Left ventricle myocardium superior (tissue), 1 donor: Measurements from ENCODE around the gene HYAL1. TPM values are rescaled to one million over a fixed set of nuclear protein-coding genes. Genes with fewer than 3 reads are reported as not detected.
"Not testable (repeated sequence)": the region's sequence is repeated elsewhere in the genome, so short reads cannot be mapped to it uniquely, and the experiment has no call there.

Experiments used
- ATAC-seq: fragments of 200-7000 bp; cut with Tn5 transposase; one replicate; pipeline ENCODE4 v1.9.1; 2020; ENCODE audit warnings: mild to moderate bottlenecking, moderate library complexity
- DNase-seq: peaks from one replicate; pipeline ENCODE4 v3.0.0-alpha.2; 2020
- intact Hi-C: fragments of 100-400 bp; cut with micrococcal nuclease; formaldehyde crosslinking; loops from one replicate; pipeline ENCODE4 v1.11.0; 2022
- total RNA-seq: library from RNA; stranded (reverse); fragmentation: NEBNext Ultra II Directional; extraction: Animal tissue kit (Norgen Biotek cat#: 25700); gene quantifications from one replicate; pipeline ENCODE4 v1.2.1, GENCODE V29; 2021
- donor health status: DM: no; HTN: yes; CAD: no; lungs with severe emphysema.

Gene HYAL1
- total RNA-seq, 1 donor from 2014 or later = 70.0 TPM

DNA sequence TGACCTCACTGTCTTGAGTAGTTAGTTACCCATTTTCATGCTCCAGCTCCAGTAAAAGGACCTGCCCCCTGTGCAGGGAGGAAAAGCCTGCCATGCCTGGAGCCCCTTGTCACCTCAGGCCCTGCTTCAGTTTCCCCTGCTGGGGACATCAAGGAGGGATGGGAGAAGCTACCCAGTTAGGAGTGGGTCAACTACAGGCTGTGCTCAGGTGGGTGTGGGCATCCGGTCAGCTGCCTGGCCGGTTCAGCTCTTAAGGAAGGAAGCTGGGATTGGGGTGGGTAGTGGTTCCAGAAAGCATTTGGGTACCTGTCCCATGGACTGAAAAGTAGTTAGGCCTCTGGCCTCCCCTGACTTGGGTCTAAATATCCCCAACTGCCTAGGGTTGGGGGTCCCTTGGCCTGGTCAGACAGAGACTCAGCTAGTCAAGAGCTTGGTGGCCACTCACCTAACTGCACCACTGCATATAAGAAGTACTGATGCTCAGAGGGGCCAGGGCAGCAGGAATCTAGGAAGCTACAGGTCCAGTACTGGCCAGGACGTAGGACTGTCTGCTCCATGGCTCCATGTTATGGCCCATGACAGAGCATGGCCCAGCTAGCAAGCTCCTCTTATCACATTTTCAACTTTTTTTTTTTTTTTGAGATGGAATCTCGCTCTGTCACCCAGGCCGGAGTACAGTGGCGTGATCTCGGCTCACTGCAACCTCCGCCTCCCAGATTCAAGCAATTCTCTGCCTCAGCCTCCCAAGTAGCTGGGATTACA is 23.9 kb downstream of the HYAL1 start:
- no peak for DNase-seq
- intact Hi-C loops = no loop called here
- peak; percentile 39 for ATAC-seq

GRCh38 chr3:50278880-50279224 is 24.5 kb downstream of the HYAL1 start, which contains the start of gene LSMEM2:
Gene LSMEM2 (plus strand): TSS chr3:50279087. CDS start chr3:50279114, 27 bp downstream.
- DNase-seq (peak; percentile 84), ATAC-seq (peak; percentile 90)
- intact Hi-C loops = no loop called here

DNA sequence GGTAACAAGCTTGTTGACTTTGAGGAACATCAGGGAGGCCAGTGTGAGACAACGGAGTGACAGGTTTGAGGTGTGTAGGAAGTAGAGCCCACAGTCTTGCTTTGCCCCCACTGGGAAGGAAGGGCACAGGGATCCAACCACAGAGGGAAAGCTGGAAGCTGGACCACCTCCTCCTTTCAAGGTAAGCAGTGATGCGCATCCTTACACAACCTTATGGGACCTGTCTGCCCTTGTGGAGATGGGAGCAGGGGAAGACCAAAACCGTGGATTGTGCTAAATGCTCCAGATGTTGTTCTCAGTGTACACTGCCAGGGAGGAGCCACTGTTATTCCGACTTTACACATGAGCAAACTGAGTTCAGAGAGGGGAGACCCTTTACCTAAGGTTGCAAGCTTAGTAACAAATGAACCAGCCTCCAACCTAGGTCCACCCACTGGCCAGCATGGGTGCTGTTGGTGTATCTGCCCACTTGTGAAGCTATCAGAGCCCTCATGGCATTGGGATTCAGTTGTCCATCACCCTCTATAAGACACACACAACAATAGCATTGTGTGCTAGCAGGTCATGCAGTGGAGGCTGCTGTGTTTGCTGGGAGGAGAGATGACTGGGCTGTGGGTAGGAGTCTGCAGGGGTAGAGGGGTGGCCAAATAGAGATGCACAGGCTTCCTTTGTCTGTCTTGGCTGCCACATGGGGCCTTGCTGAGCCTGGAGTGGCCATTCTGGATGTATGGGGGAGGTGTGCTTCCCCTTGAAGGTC is 25.1 kb downstream of the HYAL1 start:
- no peak for DNase-seq
- intact Hi-C loops = no loop called here
- ATAC-seq = peak; percentile 14

DNA sequence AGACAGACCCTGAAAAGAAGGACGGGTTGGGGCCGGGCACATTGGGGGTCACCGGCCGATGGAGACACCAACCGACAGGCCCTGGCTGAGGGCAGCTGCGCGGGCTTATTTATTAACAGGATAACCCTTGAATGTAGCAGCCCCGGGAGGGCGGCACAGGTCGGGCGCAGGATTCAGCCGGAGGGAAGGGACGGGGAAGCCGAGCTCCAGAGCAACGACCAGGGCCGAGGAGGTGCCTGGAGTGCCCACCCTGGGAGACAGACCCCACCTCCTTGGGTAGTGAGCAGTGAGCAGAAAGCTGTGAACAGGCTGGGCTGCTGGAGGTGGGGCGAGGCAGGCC is 26.6 kb downstream of the HYAL1 start:
- ATAC-seq (no peak), DNase-seq (no peak)
- intact Hi-C loops = no loop called here

- ATAC-seq = no peak
- no peak for DNase-seq
- intact Hi-C loops = loop anchor here (2.0 kb wide), 1 partner anchor 17 kb away; the partner anchor contains the start of gene IFRD2
Measured at GRCh38 chr3:50275996-50276761, 27.2 kb downstream of the HYAL1 start.

GRCh38 chr3:50275141-50275995 is 28.0 kb downstream of the HYAL1 start:
- no peak for DNase-seq

GRCh38 chr3:50274371-50275104 is 28.8 kb downstream of the HYAL1 start:
- ATAC-seq (peak; percentile 9), DNase-seq (peak; percentile 70)
- intact Hi-C loops = loop anchor here (2.0 kb wide), 1 partner anchor 18 kb away; the partner anchor contains the start of gene IFRD2

More at GRCh38 chr3:50275141-50275995, 28.0 kb downstream of the HYAL1 start:
- no peak for ATAC-seq
- intact Hi-C loops = loop anchor here (2.0 kb wide), 1 partner anchor 17 kb away; the partner anchor contains the start of gene IFRD2

- no peak for DNase-seq
- intact Hi-C loops = loop anchor here (2.0 kb wide), 1 partner anchor 19 kb away; the partner anchor contains the start of gene IFRD2
- ATAC-seq = no peak
Measured at GRCh38 chr3:50273689-50274065, 29.7 kb downstream of the HYAL1 start.

DNA sequence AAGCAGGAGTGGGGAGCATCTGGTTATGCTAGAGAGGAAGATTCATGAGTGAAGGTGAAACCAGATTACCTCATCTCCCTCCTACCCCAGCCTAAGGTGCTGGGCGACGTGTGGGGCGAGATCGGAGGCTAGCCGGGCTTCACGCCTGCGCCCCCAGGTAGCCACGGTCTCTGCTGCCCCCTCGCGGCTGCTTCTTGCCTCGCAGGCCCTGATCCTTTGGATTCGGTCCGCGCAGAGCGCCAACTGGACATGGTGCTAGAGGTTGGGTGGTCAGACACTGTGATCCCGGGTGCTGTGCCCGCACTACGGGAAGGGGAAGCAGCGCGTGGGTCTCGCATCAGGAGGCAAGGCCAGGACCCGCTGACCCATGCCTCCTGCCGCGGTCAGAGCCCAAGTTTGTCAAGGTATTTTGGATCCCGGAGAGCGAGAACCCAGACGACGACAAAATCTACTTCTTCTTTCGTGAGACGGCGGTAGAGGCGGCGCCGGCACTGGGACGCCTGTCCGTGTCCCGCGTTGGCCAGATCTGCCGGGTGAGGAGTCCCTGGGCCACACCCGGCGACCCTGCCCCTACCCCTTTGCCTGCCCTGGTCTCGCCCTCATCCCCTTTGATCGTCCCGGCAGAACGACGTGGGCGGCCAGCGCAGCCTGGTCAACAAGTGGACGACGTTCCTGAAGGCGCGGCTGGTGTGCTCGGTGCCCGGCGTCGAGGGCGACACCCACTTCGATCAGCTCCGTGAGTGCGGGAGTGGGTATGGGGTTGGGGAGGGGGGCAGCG is 30.3 kb downstream of the HYAL1 start:
- ATAC-seq (peak; percentile 67), DNase-seq (peak; percentile 93)
- intact Hi-C loops = no loop called here

DNA sequence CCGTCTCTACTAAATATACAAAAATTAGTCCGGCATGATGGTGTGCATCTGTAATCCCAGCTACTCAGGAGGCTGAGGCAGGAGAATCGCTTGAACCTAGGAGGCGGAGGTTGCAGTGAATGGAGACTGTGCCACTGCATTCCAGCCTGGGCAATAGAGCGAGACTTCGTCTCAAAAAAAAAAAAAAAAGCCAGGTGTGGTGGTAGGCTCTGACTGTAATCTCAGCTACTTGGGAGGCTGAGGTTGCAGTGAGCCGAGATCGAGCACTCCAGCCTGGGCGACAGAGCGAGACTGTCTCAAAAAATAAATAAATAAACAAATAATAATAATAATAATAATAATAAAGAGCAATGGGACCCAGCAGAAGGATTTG is 30.9 kb downstream of the HYAL1 start:
- DNase-seq, ATAC-seq, intact Hi-C loops: not testable (repeated sequence)

DNA sequence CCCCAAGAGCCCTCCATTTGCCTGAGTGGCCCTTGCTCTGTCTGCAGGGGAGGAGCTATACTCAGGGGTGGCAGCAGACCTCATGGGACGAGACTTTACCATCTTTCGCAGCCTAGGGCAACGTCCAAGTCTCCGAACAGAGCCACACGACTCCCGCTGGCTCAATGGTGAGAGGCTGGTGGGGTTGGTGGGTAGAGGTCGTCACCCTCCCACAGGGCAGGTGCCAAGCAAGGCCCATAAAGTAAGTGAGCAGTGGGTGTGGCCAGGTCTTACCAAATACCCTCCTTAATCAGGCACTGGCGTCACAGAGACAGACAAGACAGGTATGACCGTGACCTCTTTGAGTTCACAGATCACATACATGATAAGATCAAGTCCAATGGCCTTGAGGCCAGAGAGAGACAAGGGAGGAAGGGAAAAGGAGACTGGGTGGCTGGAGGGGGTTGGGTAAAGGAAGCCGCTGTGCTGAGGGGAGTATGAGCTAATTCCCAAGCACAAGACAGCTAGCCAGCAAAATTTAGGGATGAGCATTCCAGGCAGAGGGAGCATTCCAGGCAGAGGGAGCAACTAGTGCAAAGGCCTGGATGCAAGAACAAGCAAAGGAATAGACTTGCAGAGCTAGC is 31.9 kb downstream of the HYAL1 start:
- intact Hi-C loops = loop anchor here (2.0 kb wide), 1 partner anchor 75 kb away; no protein-coding TSS in a partner anchor
- no peak for ATAC-seq
- no peak for DNase-seq

- no peak for DNase-seq
Measured at GRCh38 chr3:50270422-50271224, 32.8 kb downstream of the HYAL1 start.

GRCh38 chr3:50269977-50270413 is 33.4 kb downstream of the HYAL1 start:
- intact Hi-C loops = loop anchor here (2.0 kb wide), 1 partner anchor 73 kb away; no protein-coding TSS in a partner anchor
- DNase-seq = no peak
- no peak for ATAC-seq

More at GRCh38 chr3:50270422-50271224, 32.8 kb downstream of the HYAL1 start:
- ATAC-seq = no peak
- intact Hi-C loops = loop anchor here (2.0 kb wide), 1 partner anchor 74 kb away; no protein-coding TSS in a partner anchor

DNA sequence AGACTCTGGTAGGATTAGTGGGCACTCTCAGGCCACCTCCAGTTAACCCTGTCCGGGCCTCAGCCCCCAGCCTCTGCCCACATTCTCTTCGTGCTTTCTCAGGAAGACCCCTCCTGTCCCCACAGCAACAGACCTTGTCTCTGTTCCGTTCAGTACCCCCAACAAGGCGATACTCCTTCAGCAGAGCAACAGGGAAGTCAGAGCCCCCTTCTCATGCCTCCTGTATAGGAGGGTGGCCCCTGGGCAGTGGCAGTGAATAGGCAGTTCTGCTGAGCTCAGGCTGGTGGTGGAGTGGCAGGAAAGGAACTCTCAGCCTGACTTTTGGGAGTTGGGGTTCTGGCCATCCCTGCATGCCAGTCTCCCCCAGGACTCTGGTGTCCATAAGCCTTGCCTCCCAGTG is 33.9 kb downstream of the HYAL1 start:
- intact Hi-C loops = no loop called here
- DNase-seq = no peak
- ATAC-seq = no peak

GRCh38 chr3:50268703-50269451 is 34.5 kb downstream of the HYAL1 start, which contains the start of gene SEMA3B:
Gene SEMA3B (plus strand): TSS chr3:50269147. CDS start chr3:50269241, 94 bp downstream.
- peak; percentile 32 for ATAC-seq
- intact Hi-C loops = no loop called here

More at GRCh38 chr3:50268703-50269451, 34.5 kb downstream of the HYAL1 start, which contains the start of gene SEMA3B:
- peak; percentile 68 for DNase-seq
